Endothelial cell of umbilical vein (primary cell): Measurements from ENCODE around the gene NAV3. TPM values are rescaled to one million over a fixed set of nuclear protein-coding genes. Genes with fewer than 3 reads are reported as not detected.

Experiments
- BruUV-seq: library from RNA; stranded (reverse); fragments of 400-500 nt; replicated peaks from 2 replicates; lab custom pipeline; 2021; lab: Mats Ljungman, UMichigan
- CTCF ChIA-PET: fragments of 300-600, 350-600 bp; sonication (Branson Sonifier 250); formaldehyde crosslinking; loops from one replicate; lab custom pipeline; 2021; ENCODE audit warnings: antibody characterized with exemption, inconsistent platforms; lab: Charles Lee
- POLR2A ChIA-PET: fragments of 300-600, 350-600 bp; sonication (Branson Sonifier 250); formaldehyde crosslinking; loops from one replicate; lab custom pipeline; 2021; ENCODE audit warnings: antibody characterized with exemption, inconsistent platforms; lab: Charles Lee
- DNase-seq: peaks from one replicate; pipeline ENCODE4 v3.0.0-alpha.2; 2011; ENCODE audit warnings: low read depth, low spot score
- FAIRE-seq: peaks from 2 replicates; lab custom pipeline; 2011; peaks lifted over from hg19 to GRCh38; lab: Jason Lieb, UNC
- H2AFZ ChIP-seq: 2 replicates; pipeline ENCODE4 v1.6.0; 2012; ENCODE audit warnings: low read depth, low read length, control low read depth, inconsistent platforms
- H3K27ac ChIP-seq: 2 replicates; pipeline ENCODE4 v1.5.1; 2011; ENCODE audit warnings: low read depth, mild to moderate bottlenecking, control low read depth, low read length, moderate library complexity; ENCODE audit not compliant: insufficient read depth
- H3K27me3 ChIP-seq, 2 experiments: 2 replicates each; pipeline versions ENCODE4 v1.6.0 to v1.6.1; 2011; ENCODE audit warnings: low read length in 2 of 2, mixed read lengths in 1 of 2; ENCODE audit not compliant: control insufficient read depth in 2 of 2, insufficient read depth in 2 of 2
- H3K36me3 ChIP-seq, 2 experiments: 2 replicates in 1 of 2; 3 replicates in 1 of 2; pipeline ENCODE4 v1.5.1; 2011; ENCODE audit warnings: low read length in 2 of 2, mild to moderate bottlenecking in 1 of 2, moderate library complexity in 1 of 2; ENCODE audit not compliant: control insufficient read depth in 2 of 2, insufficient read depth in 2 of 2; ENCODE audit errors: extremely low read depth in 1 of 2
- H3K4me1 ChIP-seq: 3 replicates; pipeline ENCODE4 v1.5.1; 2011; ENCODE audit warnings: mild to moderate bottlenecking, low read length; ENCODE audit not compliant: control insufficient read depth, insufficient read depth; ENCODE audit errors: extremely low read depth
- H3K4me2 ChIP-seq: 2 replicates; pipeline ENCODE4 v1.6.1; 2011; ENCODE audit warnings: low read length, control low read depth, mixed read lengths; ENCODE audit not compliant: insufficient read depth
- H3K4me3 ChIP-seq, 3 experiments: fragments of 200-600 bp in 1 of 3; sonication (generic), shearing (Covaris generic) in 1 of 3; replicated peaks in 1 of 3; 2 replicates each; pipeline ENCODE4 v1.5.1; 2011 to 2016; ENCODE audit warnings: control low read depth in 3 of 3, low read length in 3 of 3, mild to moderate bottlenecking in 2 of 3, inconsistent platforms in 1 of 3, low read depth in 1 of 3, moderate library complexity in 1 of 3; ENCODE audit not compliant: insufficient read depth in 1 of 3
- H3K79me2 ChIP-seq: 2 replicates; pipeline ENCODE4 v1.6.0; 2012; ENCODE audit warnings: low read length, inconsistent platforms; ENCODE audit not compliant: control insufficient read depth, insufficient read depth
- H3K9ac ChIP-seq: replicated peaks from 2 replicates; pipeline ENCODE3; 2011; ENCODE audit warnings: low read length, control low read depth; ENCODE audit not compliant: insufficient read depth; ENCODE audit errors: extremely low read depth
- H3K9me1 ChIP-seq: replicated peaks from 3 replicates; pipeline ENCODE4 v1.6.0; 2011; ENCODE audit warnings: mild to moderate bottlenecking, low read length; ENCODE audit not compliant: control insufficient read depth, insufficient read depth; ENCODE audit errors: extremely low read depth
- H3K9me3 ChIP-seq: replicated peaks from 2 replicates; pipeline ENCODE4 v1.5.1; 2012; ENCODE audit warnings: low read length, inconsistent platforms; ENCODE audit not compliant: control insufficient read depth, insufficient read depth
- H4K20me1 ChIP-seq: replicated peaks from 2 replicates; pipeline ENCODE3; 2011; ENCODE audit warnings: mild to moderate bottlenecking, low read length; ENCODE audit not compliant: control insufficient read depth, insufficient read depth; ENCODE audit errors: extremely low read depth
- EZH2 ChIP-seq: IDR thresholded peaks from 2 replicates; pipeline ENCODE4 v1.6.1; 2012; ENCODE audit warnings: borderline replicate concordance, low read depth, mild to moderate bottlenecking, moderate library complexity, low read length, inconsistent platforms; ENCODE audit not compliant: severe bottlenecking
- FOS ChIP-seq: IDR thresholded peaks from 2 replicates; pipeline ENCODE4 v1.6.1; 2011; ENCODE audit warnings: mild to moderate bottlenecking, low read length, moderate library complexity, borderline replicate concordance; ENCODE audit not compliant: insufficient read depth
- GATA2 ChIP-seq: IDR thresholded peaks from 2 replicates; pipeline ENCODE4 v1.7.0; 2011; ENCODE audit warnings: low read depth, mild to moderate bottlenecking, moderate library complexity, mixed read lengths, low read length; ENCODE audit not compliant: insufficient read length, insufficient read depth
- JUN ChIP-seq: IDR thresholded peaks from 2 replicates; pipeline ENCODE4 v1.6.1; 2011; ENCODE audit warnings: borderline replicate concordance, low read depth; ENCODE audit not compliant: insufficient read length, insufficient read depth
- MYC ChIP-seq: IDR thresholded peaks from one replicate; pipeline ENCODE4 v1.6.1; 2011; ENCODE audit warnings: mild to moderate bottlenecking, low read depth, low read length
- POLR2A ChIP-seq: IDR thresholded peaks from 2 replicates; pipeline ENCODE4 v1.6.1; 2012; ENCODE audit warnings: low read depth, mild to moderate bottlenecking, control low read depth, low read length
- POLR2AphosphoS5 ChIP-seq: IDR thresholded peaks from 2 replicates; pipeline ENCODE4 v1.6.1; 2012; ENCODE audit warnings: low read depth, mild to moderate bottlenecking, control low read depth, low read length, moderate library complexity; ENCODE audit not compliant: insufficient read depth
- dilution Hi-C: fragments of 300-500 bp; cut with MboI; formaldehyde crosslinking; loops from one replicate; pipeline ENCODE4 v1.15.0; 2019; ENCODE audit warnings: low sequenced_read_pairs; ENCODE audit not compliant: extremely low pct_ligation_motif_present
- intact Hi-C: fragments of 100-400 bp; cut with micrococcal nuclease; formaldehyde crosslinking; loops from one replicate; pipeline ENCODE4 v1.10.0; 2022
- polyA plus RNA-seq, 4 experiments: library from polyadenylated mRNA; depleted of rRNA in 3 of 4; stranded (reverse) in 3 of 4; unstranded in 1 of 4; fragments of >200 nt; gene quantifications; 2 replicates each; pipeline versions ENCODE4 v1.2.1 to v1.2.3, GENCODE V29; 2011 to 2012; ENCODE audit warnings: missing spikeins in 1 of 4
- total RNA-seq: library from RNA; stranded (reverse); gene quantifications from 2 replicates; pipeline ENCODE4 v1.2.3, GENCODE V29; 2021
- TF ChIP-seq, protein P1 (sequence below): IDR thresholded peaks from 2 replicates; pipeline ENCODE4 v1.6.1; 2011; ENCODE audit not compliant: insufficient read depth, insufficient read length
- TF ChIP-seq, protein P2 (sequence below), 2 donors: IDR thresholded peaks; 1 replicate in 1 of 2; 2 replicates in 1 of 2; pipeline ENCODE4 v1.5.1; 2011; ENCODE audit warnings: low read length in 2 of 2, mild to moderate bottlenecking in 2 of 2, moderate library complexity in 2 of 2, control low read depth in 1 of 2, inconsistent platforms in 1 of 2, low read depth in 1 of 2; ENCODE audit not compliant: insufficient read depth in 1 of 2; ENCODE audit errors: extremely low read depth in 1 of 2

The NAV3 gene
- total and polyA plus RNA-seq, 2 donors (not counting 3 experiments of a cell fraction or from before 2014, with no cell fraction given) = 6.7 to 40.1 TPM

DNA sequence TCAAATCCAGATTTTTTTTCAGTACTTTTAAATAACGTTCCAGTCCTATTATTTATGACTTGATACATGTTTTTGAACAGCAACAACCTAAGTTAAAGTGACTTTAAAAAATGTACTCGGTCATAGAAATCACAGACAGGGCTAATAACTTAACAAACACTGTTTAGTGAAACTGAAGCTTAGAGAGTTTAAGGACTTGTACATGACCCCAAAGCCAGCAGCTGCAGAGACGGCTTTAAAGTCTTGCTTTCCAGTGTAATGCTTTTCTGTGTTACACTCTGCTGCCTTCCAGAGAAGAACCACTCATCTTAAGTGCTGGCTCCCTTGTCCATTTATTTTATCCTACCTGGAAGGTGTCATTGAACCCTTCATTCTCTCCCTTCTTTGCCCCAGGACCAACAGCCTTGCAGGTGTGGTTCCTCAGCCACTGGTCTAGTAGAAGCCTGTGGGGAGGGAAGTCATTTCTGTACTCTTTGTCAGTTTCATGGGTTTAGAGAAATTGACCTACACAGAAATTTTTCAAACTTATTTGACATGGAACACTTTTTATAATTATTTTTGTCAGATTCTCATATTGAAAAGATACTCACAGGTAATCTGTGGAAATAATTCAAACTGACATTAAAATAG, 60.9 kb downstream of the NAV3 start:
- no peak for FAIRE-seq
- Histone ChIP-seq H4K20me1 (no peaks in the 10 kb centered on the region), H3K27me3 (no peaks in the 10 kb centered on the region), H2AFZ (no peak overlapping the region), H3K36me3 (no peaks in the 10 kb centered on the region), H3K4me3 (no peak overlapping the region), H3K9me3 (no peaks in the 10 kb centered on the region), H3K4me2 (no peak overlapping the region), H3K79me2 (no peaks in the 10 kb centered on the region), H3K4me1 (peaks cover 21% of the 10 kb centered on the region), H3K9me1 (no peaks in the 10 kb centered on the region), H3K27ac (no peak overlapping the region), H3K9ac (no peak overlapping the region)
- ChIA-PET POLR2A (no interaction called here), CTCF (no interaction called here)
- no peak for DNase-seq
- dilution Hi-C loops = no loop called here
- TF ChIP-seq EZH2 (no peak), GATA2 (no peak), MYC (no peak), POLR2AphosphoS5 (no peak), FOS (no peak), POLR2A (no peak), JUN (no peak)
- TF ChIP-seq, protein P1, sequence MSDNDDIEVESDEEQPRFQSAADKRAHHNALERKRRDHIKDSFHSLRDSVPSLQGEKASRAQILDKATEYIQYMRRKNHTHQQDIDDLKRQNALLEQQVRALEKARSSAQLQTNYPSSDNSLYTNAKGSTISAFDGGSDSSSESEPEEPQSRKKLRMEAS = no peak
- TF ChIP-seq, protein P2, sequence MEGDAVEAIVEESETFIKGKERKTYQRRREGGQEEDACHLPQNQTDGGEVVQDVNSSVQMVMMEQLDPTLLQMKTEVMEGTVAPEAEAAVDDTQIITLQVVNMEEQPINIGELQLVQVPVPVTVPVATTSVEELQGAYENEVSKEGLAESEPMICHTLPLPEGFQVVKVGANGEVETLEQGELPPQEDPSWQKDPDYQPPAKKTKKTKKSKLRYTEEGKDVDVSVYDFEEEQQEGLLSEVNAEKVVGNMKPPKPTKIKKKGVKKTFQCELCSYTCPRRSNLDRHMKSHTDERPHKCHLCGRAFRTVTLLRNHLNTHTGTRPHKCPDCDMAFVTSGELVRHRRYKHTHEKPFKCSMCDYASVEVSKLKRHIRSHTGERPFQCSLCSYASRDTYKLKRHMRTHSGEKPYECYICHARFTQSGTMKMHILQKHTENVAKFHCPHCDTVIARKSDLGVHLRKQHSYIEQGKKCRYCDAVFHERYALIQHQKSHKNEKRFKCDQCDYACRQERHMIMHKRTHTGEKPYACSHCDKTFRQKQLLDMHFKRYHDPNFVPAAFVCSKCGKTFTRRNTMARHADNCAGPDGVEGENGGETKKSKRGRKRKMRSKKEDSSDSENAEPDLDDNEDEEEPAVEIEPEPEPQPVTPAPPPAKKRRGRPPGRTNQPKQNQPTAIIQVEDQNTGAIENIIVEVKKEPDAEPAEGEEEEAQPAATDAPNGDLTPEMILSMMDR (IDR thresholded peaks at IDR 0.05; ENCODE audit: extremely low read depth in 1 of 2, insufficient read depth in 1 of 2, low read depth in 1 of 2, low read length in 2 of 2) = no peak
- no TSS peak for BruUV-seq
- intact Hi-C loops = no loop called here
